MCF 10A (cell line): ENCODE results near the gene CBX8. TPM values are rescaled to one million over a fixed set of nuclear protein-coding genes. Genes with fewer than 3 reads are reported as not detected.
A peak's percentile ranks its signal among the peaks of the same experiment; 100 is the strongest.

Experiments used
- BruUV-seq: library from RNA; stranded (reverse); fragments of 400-500 nt; replicated peaks from 2 replicates; lab custom pipeline; 2021; lab: Mats Ljungman, UMichigan
- CTCF ChIA-PET: fragments of 300-600 bp; sonication (Branson Sonifier 250); formaldehyde crosslinking; extraction: SDS; loops from one replicate; lab custom pipeline; 2021; ENCODE audit warnings: antibody characterized with exemption, inconsistent platforms; lab: Yijun Ruan, JAX
- POLR2A ChIA-PET: fragments of 300-600, 350-650 bp; sonication (Branson Sonifier 250); formaldehyde crosslinking; extraction: SDS; loops from one replicate; lab custom pipeline; 2020; ENCODE audit warnings: antibody characterized with exemption, inconsistent platforms; lab: Yijun Ruan, JAX
- DNase-seq: peaks from one replicate; pipeline ENCODE4 v3.0.0-alpha.2; 2018; ENCODE audit not compliant: unreplicated experiment
- H3K27ac Mint-ChIP-seq: one replicate; pipeline ENCODE4 v1.8.0; 2022; ENCODE audit warnings: mild to moderate bottlenecking, low read depth, mixed read lengths; ENCODE audit not compliant: unreplicated experiment
- H3K27me3 Mint-ChIP-seq: one replicate; pipeline ENCODE4 v1.8.0; 2022; ENCODE audit warnings: mixed read lengths; ENCODE audit not compliant: insufficient read depth, unreplicated experiment
- H3K36me3 Mint-ChIP-seq: one replicate; pipeline ENCODE4 v1.8.0; 2022; ENCODE audit warnings: mild to moderate bottlenecking, moderate library complexity, mixed read lengths; ENCODE audit not compliant: insufficient read depth, unreplicated experiment
- H3K4me1 Mint-ChIP-seq: one replicate; pipeline ENCODE4 v1.8.0; 2022; ENCODE audit warnings: mixed read lengths; ENCODE audit not compliant: insufficient read depth, unreplicated experiment
- H3K4me3 Mint-ChIP-seq: one replicate; pipeline ENCODE4 v1.8.0; 2022; ENCODE audit warnings: mild to moderate bottlenecking, moderate library complexity, mixed read lengths; ENCODE audit not compliant: unreplicated experiment
- H3K9me3 Mint-ChIP-seq: one replicate; pipeline ENCODE4 v1.8.0; 2022; ENCODE audit warnings: mixed read lengths; ENCODE audit not compliant: unreplicated experiment
- CTCF ChIP-seq: fragments of 200-600 bp; IDR thresholded peaks from one replicate; pipeline ENCODE4 v1.8.0; 2022; ENCODE audit warnings: antibody characterized with exemption, mild to moderate bottlenecking; ENCODE audit not compliant: unreplicated experiment
- intact Hi-C: fragments of 100-400 bp; cut with micrococcal nuclease; formaldehyde crosslinking; loops from 2 replicates; pipeline ENCODE4 v1.14.1; 2022
- total RNA-seq: library from RNA; stranded (reverse); gene quantifications from 2 replicates; pipeline ENCODE4 v1.2.3, GENCODE V29; 2022

Gene CBX8
- total RNA-seq, 1 experiment from 2014 or later, result 9.4 TPM

- ChIA-PET CTCF (interaction anchor here (1.1 to 5.8 kb wide), 5 partner anchors 26 to 208 kb away, joined by 3 to 63 read pairs (median 19); no protein-coding TSS in a partner anchor), POLR2A (interaction anchor here (0.6 to 4.8 kb wide), 6 partner anchors 8 to 181 kb away, joined by 4 to 36 read pairs (median 6); no protein-coding TSS in a partner anchor)
- Mint-ChIP-seq H3K36me3 (peaks cover 6% of the 10 kb centered on the region), H3K9me3 (no peaks in the 10 kb centered on the region), H3K27me3 (peaks cover 53% of the 10 kb centered on the region), H3K4me3 (no peak overlapping the region), H3K4me1 (peaks cover 12% of the 10 kb centered on the region), H3K27ac (no peak overlapping the region)
- intact Hi-C loops, result loop anchor here (2.0 to 5.0 kb wide), 2 partner anchors 27 to 62 kb away; no protein-coding TSS in a partner anchor
- no TSS peak for BruUV-seq
- no peak for DNase-seq
- no peak for TF ChIP-seq CTCF
Observed at GRCh38 chr17:79809530-79810129, 12.8 kb upstream of the CBX8 start.

- BruUV-seq, result no TSS peak
Observed at GRCh38 chr17:79808763-79809529, 12.1 kb upstream of the CBX8 start.

GRCh38 chr17:79806863-79807720 lies 10.2 kb upstream of the CBX8 start:
- ChIA-PET POLR2A (interaction anchor here (0.7 to 4.8 kb wide), 3 partner anchors 10 to 32 kb away, joined by 3 to 36 read pairs (median 12); partner anchors contain the start of genes CBX4 and CBX8), CTCF (interaction anchor here (0.5 to 5.8 kb wide), 17 partner anchors 28 to 734 kb away, joined by 3 to 63 read pairs (median 4); no protein-coding TSS in a partner anchor)
- BruUV-seq, result no TSS peak
- intact Hi-C loops, result loop anchor here (5.0 kb wide), 1 partner anchor 60 kb away; no protein-coding TSS in a partner anchor
- DNase-seq, result no peak
- no peaks in the 10 kb centered on the region for H3K9me3 Mint-ChIP-seq
- no peak overlapping the region for H3K27ac Mint-ChIP-seq
- peaks cover 54% of the 10 kb centered on the region for H3K27me3 Mint-ChIP-seq
- H3K4me3 Mint-ChIP-seq, result no peak overlapping the region
- no peaks in the 10 kb centered on the region for H3K36me3 Mint-ChIP-seq
- no peak for TF ChIP-seq CTCF
- H3K4me1 Mint-ChIP-seq, result peaks cover 6% of the 10 kb centered on the region

More at GRCh38 chr17:79808763-79809529, 12.1 kb upstream of the CBX8 start:
- CTCF ChIA-PET, result interaction anchor here (0.8 to 5.8 kb wide), 16 partner anchors 10 to 261 kb away, joined by 3 to 63 read pairs (median 4); no protein-coding TSS in a partner anchor
- Mint-ChIP-seq H3K4me1 (peaks cover 8% of the 10 kb centered on the region), H3K9me3 (no peaks in the 10 kb centered on the region), H3K27ac (no peak overlapping the region), H3K27me3 (peaks cover 59% of the 10 kb centered on the region), H3K36me3 (peaks cover 4% of the 10 kb centered on the region), H3K4me3 (peak overlapping the region; percentile 10)
- TF ChIP-seq CTCF, result peak; percentile 50
- intact Hi-C loops, result loop anchor here (1.0 to 5.0 kb wide), 3 partner anchors 62 to 179 kb away; no protein-coding TSS in a partner anchor
- peak; percentile 81 for DNase-seq
- POLR2A ChIA-PET, result interaction anchor here (0.8 to 4.8 kb wide), 8 partner anchors 12 to 195 kb away, joined by 3 to 36 read pairs (median 6); partner anchors contain the start of gene CBX8
